LoVo (cell line): ENCODE results near the gene SLC7A4.
"Not testable (repeated sequence)": the region's sequence is repeated elsewhere in the genome, so short reads cannot be mapped to it uniquely, and the experiment has no call there.

Experiments
- DNase-seq: peaks from one replicate; pipeline ENCODE4 v3.0.0-alpha.2; 2016; ENCODE audit warnings: low spot score

SLC7A4 gene, protein sequence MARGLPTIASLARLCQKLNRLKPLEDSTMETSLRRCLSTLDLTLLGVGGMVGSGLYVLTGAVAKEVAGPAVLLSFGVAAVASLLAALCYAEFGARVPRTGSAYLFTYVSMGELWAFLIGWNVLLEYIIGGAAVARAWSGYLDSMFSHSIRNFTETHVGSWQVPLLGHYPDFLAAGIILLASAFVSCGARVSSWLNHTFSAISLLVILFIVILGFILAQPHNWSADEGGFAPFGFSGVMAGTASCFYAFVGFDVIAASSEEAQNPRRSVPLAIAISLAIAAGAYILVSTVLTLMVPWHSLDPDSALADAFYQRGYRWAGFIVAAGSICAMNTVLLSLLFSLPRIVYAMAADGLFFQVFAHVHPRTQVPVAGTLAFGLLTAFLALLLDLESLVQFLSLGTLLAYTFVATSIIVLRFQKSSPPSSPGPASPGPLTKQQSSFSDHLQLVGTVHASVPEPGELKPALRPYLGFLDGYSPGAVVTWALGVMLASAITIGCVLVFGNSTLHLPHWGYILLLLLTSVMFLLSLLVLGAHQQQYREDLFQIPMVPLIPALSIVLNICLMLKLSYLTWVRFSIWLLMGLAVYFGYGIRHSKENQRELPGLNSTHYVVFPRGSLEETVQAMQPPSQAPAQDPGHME

DNA sequence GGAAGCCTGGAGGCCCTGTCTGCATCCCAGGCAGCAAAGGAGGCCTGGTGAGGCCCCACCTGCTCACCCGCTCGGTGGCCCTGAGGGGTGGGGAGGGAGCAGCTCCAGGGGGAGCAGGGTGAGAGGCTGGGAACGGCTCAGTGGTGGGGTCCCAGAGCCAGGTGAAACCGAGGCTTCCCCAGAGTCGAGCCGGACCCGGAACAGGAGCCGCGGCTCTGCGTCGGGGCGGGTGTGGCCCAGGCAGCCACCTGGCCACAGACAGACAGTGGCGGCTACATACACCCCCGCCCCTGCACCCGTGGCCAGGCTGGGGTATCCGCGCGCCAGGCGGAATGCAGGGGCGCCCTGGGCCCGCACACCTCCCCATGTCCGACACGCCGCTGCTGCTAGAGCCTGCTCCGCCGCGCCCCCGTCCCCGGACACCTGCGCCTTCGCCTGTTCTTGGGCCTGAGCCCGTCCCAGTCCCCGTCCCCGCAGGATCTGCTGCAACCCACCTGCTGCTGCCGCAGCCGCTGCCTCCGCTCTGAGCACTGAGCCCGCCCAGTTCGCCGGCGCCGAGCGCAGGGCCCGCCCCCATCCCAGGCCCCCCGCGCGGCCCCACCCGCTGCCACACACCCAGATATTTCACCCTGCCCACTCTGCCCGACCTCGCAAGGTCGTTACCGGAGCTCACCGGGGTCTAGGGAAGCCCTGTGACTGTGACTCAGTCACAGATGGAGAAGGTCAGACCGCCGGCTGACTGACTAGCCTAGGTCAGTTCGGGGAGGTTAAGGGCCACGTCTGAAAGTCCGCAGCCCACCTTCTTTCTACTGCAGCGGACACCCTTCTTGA, at the start of gene SLC7A4:
SLC7A4 (minus strand) TSS at position 525 of the 831 bp plus-strand sequence. CDS start 749 bp downstream, outside the sequence.
- no peak for DNase-seq

DNA sequence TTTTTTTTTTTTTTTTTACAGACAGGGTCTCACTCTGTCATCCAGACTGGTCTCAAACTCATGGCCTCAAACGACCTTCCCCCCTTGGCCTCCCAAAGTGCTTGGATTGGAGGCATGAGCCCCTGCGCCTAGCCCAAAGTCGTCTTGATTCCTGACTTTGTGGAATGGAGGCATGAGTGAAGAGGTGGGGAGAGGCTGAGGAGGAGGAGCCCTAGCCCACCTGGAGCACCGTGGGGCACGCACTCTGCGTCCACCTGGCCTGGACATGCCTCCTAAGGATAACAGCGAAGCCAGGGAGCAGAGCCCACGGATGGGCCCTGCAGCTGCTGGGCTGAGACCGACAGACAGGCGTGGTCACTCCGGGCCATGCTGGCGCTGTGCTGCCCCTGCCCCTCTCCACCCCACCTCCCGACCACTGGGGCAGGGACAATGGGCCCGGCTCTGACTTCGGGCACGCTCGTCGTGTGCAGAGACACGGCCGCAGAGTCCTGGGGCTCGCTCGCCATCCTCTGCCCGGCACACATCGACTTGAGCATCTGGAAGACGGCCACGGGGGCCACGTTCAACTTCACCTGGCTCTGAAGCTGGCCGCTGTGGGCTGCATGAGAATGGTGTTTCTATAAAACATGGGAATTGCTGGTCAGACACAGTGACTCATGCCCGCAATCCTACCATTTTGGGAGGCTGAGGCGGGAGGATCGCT, 48.2 kb upstream of the SLC7A4 start:
- no peak for DNase-seq

DNA sequence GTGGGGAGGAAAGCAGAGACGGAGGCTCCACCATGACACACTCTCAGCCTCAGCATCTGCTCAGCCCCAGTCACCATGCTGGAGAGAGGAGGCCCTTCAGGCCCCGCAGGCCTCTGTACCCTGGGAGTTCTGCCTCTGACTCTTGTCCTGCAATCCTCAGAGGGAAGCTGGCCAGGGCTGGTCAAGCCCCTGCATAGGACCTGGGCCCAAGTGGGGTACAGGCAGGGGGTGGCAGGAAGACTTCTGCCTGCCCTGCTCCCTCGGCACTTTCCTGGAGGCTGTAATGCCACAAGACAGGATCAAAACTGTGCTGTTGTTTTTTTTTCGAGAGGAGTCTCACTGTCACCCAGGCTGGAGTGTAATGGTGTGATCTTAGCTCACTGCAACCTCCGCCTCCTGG, 47.1 kb upstream of the SLC7A4 start:
- DNase-seq, result no peak

DNA sequence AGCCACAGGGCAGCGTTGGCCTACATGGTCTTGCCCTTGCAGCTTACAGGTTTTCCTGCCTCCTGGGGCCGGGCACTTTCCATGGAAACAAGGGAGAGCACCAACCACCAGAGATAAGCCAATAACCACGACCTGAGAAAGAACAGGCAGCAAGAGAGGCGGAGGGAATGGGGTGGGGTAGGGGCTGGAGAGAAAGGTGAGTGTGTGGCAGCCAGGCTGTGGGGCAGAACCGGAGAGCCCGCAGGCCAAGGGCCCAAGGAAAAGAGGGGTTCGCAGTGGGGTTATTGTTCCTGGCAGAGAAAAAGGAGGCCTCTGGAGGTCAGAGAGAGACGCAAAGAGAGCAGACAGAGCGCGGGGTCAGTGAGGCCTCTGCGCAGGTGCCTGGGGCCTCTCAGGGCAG, 46.6 kb upstream of the SLC7A4 start:
- no peak for DNase-seq

DNA sequence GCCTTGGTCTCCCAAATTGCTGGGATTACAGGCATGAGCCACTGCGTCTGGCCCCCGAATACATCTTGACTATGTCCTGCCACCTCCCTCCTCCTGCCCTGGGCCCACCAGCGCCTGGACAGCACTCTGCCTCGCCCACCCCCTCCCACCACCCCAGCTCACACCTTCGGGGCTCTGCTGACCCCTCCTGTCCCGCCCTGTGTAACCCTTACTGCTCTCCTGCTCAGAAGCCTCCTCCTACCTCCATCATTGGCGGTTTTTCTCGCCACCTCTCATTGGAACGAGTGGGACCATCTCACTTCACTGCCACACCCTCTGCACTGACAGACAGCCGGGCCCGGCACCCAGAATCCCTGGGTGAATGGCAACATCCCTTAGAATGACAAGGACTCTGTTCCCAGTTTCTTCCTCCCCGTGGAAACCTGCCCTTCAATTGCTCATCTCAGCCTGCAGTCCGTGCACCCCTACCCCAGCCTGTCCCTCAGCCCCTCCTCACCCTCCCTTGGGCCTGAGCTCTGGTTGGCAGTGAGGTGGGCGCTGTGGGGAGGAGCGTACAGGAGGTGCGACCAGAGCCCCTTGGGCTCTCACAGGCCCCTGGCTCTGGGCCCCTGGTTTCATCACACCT, 45.6 kb upstream of the SLC7A4 start:
- DNase-seq, result no peak

DNA sequence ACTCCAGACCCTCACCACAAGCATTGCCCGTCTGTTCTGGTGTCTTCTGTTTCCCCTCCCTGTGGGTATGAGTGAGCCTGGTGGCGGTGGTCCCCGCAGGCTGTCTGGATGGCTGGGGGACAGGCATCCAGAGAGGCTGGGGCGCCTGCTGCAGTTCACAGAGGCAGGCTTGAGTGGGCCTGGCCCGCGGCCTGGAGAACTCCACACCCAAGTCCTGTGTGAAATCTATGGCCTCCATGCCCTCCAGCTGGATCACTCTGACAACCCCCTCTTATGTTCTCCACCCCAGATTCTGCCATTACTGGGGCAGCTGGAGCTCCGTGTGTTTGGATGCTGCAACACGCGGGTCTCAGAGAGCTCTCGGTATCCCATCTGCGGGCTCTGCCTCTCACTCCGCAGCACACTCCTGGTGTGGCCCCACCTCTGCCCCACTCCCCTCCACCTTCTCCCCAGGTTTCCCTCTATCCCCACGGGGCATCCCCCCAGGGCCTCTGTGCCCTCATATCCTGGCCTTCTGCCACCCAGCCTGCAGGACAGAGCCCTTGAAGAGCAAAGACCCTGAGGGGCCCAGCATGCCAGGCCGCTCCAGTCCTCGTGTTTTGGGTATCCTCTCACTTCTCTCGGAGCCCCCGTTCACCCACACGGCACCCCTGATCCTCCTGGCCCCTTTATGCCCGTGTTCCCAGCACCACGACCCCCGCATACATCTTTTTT, 44.7 kb upstream of the SLC7A4 start:
- DNase-seq, result no peak

DNA sequence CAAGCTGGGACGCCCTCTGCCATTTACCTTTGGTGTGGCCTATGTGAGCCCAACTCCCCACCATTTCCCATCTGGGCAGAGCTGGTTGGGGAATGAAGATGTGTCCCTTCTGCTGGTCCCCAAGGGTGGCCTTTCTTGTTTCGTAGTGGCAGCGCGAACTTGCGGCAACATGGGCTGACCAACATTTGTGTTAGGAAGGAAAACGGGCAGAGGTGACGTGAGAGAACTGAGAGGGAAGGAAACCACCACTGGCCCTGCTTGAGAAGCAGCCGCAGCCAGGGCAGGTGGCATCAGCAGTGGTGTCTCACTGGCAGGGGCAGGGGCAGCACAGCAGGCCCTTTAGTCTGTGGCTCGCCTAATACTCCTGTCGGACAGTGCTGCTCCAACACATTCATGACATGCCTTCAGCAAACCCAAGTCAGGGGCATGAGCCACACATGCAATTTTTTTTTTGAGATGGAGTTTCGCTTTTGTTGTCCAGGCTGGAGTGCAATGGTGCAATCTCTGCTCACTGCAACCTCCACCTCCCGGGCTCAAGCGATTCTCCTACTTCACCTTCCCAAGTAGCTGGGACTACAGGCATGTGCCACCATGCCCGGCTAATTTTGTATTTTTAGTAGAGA, 43.3 kb upstream of the SLC7A4 start:
- no peak for DNase-seq

DNA sequence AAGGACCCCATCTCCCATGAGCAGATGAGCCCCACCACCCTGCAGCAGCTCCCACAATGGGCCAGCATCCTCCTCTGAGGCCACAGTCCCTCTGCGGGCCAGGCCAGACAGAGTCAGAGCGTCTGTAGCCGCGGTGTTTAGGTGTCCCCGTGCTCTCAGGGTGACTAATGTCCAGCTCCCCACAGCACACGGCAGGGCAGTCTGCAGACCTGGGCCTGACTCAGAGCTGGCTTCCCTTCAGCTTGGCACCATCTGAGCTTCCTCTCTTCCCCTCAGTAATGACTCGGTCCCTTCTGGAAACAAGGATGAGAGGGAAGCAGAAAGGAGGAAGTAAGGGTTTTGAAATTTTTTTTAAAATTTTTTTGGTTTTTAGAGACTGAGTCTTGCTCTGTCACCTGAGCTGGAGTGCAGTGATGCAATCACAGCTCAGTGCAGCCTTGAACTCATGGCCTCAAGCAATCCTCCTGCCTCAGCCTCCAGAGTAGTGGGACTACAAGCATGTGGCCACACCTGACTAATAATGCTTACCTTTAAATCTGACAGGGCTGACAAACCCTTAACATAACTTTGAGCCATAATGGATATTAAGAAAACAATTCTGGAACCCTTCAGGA, 41.8 kb upstream of the SLC7A4 start:
- peak; percentile 10 for DNase-seq

DNA sequence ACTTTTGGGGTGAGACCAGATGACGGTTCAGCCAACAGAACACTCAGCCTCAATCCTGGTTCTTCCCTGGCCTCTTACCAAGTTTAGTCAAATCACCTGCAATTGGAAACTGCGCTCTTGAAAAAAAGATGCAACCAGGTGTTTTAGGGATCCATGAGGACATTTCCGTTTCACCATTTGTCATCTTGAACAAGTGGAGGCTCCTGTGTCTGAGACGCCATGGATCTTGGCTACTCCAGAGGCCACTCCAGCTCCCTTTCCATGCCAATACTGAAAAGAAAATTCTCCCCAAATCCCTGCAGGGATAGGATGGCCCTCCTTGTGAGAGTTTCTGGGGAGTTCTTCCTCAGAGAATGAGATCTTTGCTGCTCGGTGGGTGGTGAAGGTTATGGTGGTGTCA, 41.1 kb upstream of the SLC7A4 start:
- DNase-seq, result no peak

DNA sequence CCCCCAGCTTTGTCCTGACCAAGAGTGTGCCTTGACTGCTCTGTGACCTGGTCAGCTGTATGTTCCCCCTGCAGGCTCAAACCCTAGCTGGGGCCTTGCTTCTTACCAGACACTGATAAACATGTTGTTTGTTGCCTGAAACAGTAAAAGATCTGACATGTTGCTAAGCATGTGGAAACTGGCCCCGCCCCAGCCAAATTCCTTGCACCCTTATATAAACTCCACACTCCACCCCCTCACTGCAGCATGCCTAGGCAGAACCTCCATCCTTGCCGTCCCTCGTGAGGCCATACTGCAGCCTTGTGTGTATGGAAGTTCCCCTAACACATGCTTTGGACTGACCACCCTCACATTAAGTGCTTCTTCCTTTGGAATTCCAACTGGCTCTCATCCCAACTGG, 40.7 kb upstream of the SLC7A4 start:
- no peak for DNase-seq

DNA sequence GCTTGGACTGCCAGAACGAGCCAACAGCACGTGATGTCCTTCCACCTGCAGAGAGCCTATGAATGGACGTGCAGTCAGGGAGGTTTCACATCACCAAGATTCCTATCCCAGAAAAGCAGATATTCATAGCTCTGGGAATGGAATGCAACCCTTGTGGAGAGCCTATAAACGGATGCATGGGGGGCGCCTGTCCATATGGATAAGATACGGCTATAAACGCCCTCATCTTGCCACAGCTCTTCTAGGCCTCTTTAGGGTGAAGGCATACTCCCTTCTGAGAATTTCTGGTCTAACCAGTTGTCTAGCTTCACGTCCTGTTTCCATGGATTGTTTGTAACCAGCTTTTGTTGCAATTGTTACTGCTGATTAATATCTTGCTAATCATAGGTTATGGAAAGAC, 39.4 kb upstream of the SLC7A4 start:
- not testable (repeated sequence) for DNase-seq

DNA sequence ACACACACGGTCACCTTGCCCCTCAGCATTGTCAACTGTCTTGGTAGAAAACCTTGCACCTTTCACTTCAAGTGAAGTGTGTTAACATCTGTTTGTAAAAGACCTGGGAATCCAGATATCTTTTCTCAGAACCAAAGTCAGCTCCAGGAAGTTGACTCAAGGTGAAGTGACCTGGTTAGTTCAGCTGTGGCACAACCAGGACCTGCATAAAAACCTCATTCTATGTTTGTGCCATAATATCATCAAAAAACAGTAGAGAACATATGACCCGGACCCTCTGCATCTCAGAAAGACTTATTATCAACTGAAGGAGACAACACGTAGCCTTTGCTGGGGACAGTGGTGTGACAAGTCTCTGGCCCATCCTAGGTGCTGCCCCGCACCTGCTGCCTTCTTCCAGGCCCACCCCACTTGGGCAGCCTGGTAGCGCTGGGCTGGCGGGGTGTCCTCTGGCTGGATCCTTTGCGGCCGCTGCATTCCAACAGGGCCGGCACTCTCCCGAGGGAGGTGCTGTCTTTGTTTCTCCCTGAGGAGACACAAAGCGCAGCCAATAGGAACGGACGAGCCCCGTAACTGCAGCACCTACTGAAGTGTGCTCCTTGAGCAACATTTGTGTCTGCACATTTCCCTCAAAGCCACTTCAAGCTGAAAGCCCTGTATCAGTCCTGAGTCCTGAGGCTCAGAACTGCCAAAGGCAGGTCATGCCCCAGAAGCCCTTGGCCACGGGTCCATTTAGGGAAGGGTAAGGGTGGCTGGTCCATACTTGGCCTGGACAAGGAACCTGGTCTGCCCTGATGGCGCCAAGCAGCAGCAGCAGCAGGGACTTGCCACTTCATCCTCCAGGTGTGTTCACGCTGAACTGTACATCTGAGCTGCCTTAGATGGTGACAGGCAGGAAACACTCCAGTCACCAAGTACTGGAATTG, 38.6 kb upstream of the SLC7A4 start:
- DNase-seq, result no peak

DNA sequence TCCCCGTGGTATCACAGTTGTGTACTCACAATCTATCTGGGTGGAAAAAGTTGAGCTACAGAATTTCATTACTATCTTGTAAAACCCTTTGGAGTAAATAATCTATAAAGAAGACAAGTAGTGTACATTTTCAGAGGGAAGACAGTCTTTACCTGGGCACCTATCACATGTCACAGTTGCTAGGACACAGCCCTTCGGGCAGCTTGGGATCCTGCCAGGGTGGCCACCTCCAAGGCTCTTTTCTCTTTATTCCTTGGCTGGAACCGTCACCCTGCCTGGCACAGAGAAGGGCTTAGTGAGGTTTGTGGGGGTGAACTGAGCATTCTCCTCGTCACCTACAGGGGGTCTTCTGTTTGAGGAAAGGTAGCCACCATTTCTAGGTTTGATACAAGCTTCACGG, 37.0 kb upstream of the SLC7A4 start:
- DNase-seq, result no peak

DNA sequence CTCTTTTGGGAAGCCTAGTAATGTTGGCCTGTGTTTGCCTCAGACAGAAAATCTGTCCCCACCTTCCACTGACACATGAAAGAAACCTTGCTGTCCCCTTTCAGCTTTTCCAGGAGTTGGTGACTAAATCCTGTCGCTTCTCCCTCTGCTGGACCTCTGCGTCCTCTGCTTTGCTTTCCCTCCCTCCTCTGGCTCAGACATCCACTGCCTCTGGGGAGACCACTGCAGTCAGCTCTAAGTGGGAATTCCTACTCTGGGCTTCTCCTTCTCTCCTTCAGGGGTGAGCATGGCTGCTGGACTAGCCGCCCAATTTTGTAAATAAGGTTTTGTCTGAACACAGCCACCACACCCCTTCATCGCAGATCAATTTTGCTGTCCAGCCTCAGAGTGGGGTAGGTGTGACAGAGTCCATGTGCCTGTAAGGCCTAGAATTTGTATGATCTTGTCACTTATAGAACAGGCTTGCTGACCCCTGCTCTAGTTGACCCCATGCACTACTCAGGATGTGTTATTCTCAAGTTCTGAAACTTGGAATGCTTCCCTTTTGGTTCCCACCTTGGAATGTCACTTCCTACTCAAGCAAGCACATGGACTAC, 36.4 kb upstream of the SLC7A4 start:
- no peak for DNase-seq

DNA sequence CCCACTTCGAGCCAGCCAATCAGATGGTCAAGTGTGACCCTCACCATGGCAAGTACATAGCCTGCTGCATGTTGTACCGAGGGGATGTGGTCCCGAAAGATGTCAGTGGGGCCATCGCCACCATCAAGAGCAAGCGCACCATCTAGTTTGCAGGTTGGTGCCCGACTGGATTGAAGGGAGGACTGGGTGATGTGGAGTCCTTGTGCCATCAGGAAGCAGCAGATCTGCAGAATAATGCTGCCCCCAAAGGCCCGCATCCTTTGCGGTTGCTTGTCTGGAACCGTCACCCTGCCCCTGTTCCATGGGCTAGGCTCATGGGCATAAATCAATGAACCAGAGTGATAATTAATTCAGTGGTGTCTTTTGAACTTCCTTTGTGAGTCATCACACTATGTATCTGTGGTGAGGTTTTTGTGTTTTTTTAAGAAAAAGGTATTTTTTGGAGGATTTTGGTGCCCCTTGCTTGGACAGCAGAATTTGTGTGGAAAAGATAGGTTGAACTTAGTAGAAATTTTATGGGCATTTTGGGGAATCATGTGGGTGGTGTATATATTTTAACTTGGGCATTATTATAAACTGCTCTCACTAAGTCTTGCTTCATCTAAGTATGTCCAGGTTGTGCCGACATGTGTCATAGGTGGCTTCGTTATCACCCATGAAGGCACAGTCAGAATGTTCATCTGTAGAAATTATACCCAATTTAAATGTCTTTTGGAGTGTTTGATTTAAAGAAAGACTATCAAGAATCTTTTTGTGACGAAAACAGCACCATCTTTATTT, 35.7 kb upstream of the SLC7A4 start:
- DNase-seq, result no peak

DNA sequence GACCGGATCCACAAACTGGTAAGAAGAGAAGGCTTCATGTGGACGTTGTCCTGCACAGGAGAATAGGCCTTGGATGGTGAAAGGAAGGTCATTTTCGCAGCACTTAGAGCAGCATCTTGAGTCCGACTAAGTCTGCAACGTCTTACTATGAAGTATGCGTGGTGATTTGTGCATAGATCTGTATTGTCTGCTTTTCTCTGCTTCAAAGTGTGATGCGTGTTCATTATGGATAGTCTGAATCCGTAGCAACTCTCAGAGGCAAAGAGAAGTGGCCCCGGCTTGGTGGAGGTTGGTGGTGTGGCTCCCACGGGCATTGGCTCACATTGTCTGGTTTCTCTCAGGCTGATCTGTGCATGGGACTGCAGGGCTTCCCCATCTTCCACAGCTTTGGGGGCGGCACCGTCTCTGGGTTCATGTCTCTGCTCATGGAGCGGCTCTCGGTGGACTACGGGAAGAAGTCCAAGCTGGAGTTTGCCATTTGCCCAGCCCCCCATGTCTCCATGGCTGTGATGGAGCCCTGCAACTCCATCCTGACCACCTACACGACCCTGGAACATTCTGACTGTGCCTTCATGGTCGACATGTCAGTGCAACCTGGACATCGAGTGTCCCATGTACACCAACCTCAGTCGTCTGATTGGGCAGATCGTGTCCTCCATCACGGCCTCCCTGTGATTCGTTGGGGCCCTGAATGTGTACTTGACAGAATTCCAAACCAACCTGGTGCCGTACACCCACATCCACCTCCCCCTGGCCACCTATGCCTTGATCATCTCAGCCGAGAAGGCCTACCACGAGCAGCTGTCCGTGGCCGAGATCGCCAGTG, 34.9 kb upstream of the SLC7A4 start:
- no peak for DNase-seq
